Endothelial cell of umbilical vein (primary cell): ENCODE data around the gene MED17. TPM values are rescaled to one million over a fixed set of nuclear protein-coding genes. Genes with fewer than 3 reads are reported as not detected.
A peak's percentile ranks its signal among the peaks of the same experiment; 100 is the strongest.

Source experiments
- BruUV-seq: library from RNA; stranded (reverse); fragments of 400-500 nt; replicated peaks from 2 replicates; lab custom pipeline; 2021; lab: Mats Ljungman, UMichigan
- CTCF ChIA-PET: fragments of 300-600, 350-600 bp; sonication (Branson Sonifier 250); formaldehyde crosslinking; loops from one replicate; lab custom pipeline; 2021; ENCODE audit warnings: antibody characterized with exemption, inconsistent platforms; lab: Charles Lee
- POLR2A ChIA-PET: fragments of 300-600, 350-600 bp; sonication (Branson Sonifier 250); formaldehyde crosslinking; loops from one replicate; lab custom pipeline; 2021; ENCODE audit warnings: antibody characterized with exemption, inconsistent platforms; lab: Charles Lee
- DNase-seq: peaks from one replicate; pipeline ENCODE4 v3.0.0-alpha.2; 2011; ENCODE audit warnings: low read depth, low spot score
- FAIRE-seq: peaks from 2 replicates; lab custom pipeline; 2011; peaks lifted over from hg19 to GRCh38; lab: Jason Lieb, UNC
- H2AFZ ChIP-seq: 2 replicates; pipeline ENCODE4 v1.6.0; 2012; ENCODE audit warnings: low read depth, low read length, control low read depth, inconsistent platforms
- H3K27ac ChIP-seq: 2 replicates; pipeline ENCODE4 v1.5.1; 2011; ENCODE audit warnings: low read depth, mild to moderate bottlenecking, control low read depth, low read length, moderate library complexity; ENCODE audit not compliant: insufficient read depth
- H3K27me3 ChIP-seq, 2 experiments: 2 replicates each; pipeline versions ENCODE4 v1.6.0 to v1.6.1; 2011; ENCODE audit warnings: low read length in 2 of 2, mixed read lengths in 1 of 2; ENCODE audit not compliant: control insufficient read depth in 2 of 2, insufficient read depth in 2 of 2
- H3K36me3 ChIP-seq, 2 experiments: 2 replicates in 1 of 2; 3 replicates in 1 of 2; pipeline ENCODE4 v1.5.1; 2011; ENCODE audit warnings: low read length in 2 of 2, mild to moderate bottlenecking in 1 of 2, moderate library complexity in 1 of 2; ENCODE audit not compliant: control insufficient read depth in 2 of 2, insufficient read depth in 2 of 2; ENCODE audit errors: extremely low read depth in 1 of 2
- H3K4me1 ChIP-seq: 3 replicates; pipeline ENCODE4 v1.5.1; 2011; ENCODE audit warnings: mild to moderate bottlenecking, low read length; ENCODE audit not compliant: control insufficient read depth, insufficient read depth; ENCODE audit errors: extremely low read depth
- H3K4me2 ChIP-seq: 2 replicates; pipeline ENCODE4 v1.6.1; 2011; ENCODE audit warnings: low read length, control low read depth, mixed read lengths; ENCODE audit not compliant: insufficient read depth
- H3K4me3 ChIP-seq, 3 experiments: fragments of 200-600 bp in 1 of 3; sonication (generic), shearing (Covaris generic) in 1 of 3; replicated peaks in 1 of 3; 2 replicates each; pipeline ENCODE4 v1.5.1; 2011 to 2016; ENCODE audit warnings: control low read depth in 3 of 3, low read length in 3 of 3, mild to moderate bottlenecking in 2 of 3, inconsistent platforms in 1 of 3, low read depth in 1 of 3, moderate library complexity in 1 of 3; ENCODE audit not compliant: insufficient read depth in 1 of 3
- H3K79me2 ChIP-seq: 2 replicates; pipeline ENCODE4 v1.6.0; 2012; ENCODE audit warnings: low read length, inconsistent platforms; ENCODE audit not compliant: control insufficient read depth, insufficient read depth
- H3K9ac ChIP-seq: replicated peaks from 2 replicates; pipeline ENCODE3; 2011; ENCODE audit warnings: low read length, control low read depth; ENCODE audit not compliant: insufficient read depth; ENCODE audit errors: extremely low read depth
- H3K9me1 ChIP-seq: replicated peaks from 3 replicates; pipeline ENCODE4 v1.6.0; 2011; ENCODE audit warnings: mild to moderate bottlenecking, low read length; ENCODE audit not compliant: control insufficient read depth, insufficient read depth; ENCODE audit errors: extremely low read depth
- H3K9me3 ChIP-seq: replicated peaks from 2 replicates; pipeline ENCODE4 v1.5.1; 2012; ENCODE audit warnings: low read length, inconsistent platforms; ENCODE audit not compliant: control insufficient read depth, insufficient read depth
- H4K20me1 ChIP-seq: replicated peaks from 2 replicates; pipeline ENCODE3; 2011; ENCODE audit warnings: mild to moderate bottlenecking, low read length; ENCODE audit not compliant: control insufficient read depth, insufficient read depth; ENCODE audit errors: extremely low read depth
- EZH2 ChIP-seq: IDR thresholded peaks from 2 replicates; pipeline ENCODE4 v1.6.1; 2012; ENCODE audit warnings: borderline replicate concordance, low read depth, mild to moderate bottlenecking, moderate library complexity, low read length, inconsistent platforms; ENCODE audit not compliant: severe bottlenecking
- JUN ChIP-seq: IDR thresholded peaks from 2 replicates; pipeline ENCODE4 v1.6.1; 2011; ENCODE audit warnings: borderline replicate concordance, low read depth; ENCODE audit not compliant: insufficient read length, insufficient read depth
- MYC ChIP-seq: IDR thresholded peaks from one replicate; pipeline ENCODE4 v1.6.1; 2011; ENCODE audit warnings: mild to moderate bottlenecking, low read depth, low read length
- POLR2A ChIP-seq: IDR thresholded peaks from 2 replicates; pipeline ENCODE4 v1.6.1; 2012; ENCODE audit warnings: low read depth, mild to moderate bottlenecking, control low read depth, low read length
- POLR2AphosphoS5 ChIP-seq: IDR thresholded peaks from 2 replicates; pipeline ENCODE4 v1.6.1; 2012; ENCODE audit warnings: low read depth, mild to moderate bottlenecking, control low read depth, low read length, moderate library complexity; ENCODE audit not compliant: insufficient read depth
- dilution Hi-C: fragments of 300-500 bp; cut with MboI; formaldehyde crosslinking; loops from one replicate; pipeline ENCODE4 v1.15.0; 2019; ENCODE audit warnings: low sequenced_read_pairs; ENCODE audit not compliant: extremely low pct_ligation_motif_present
- intact Hi-C: fragments of 100-400 bp; cut with micrococcal nuclease; formaldehyde crosslinking; loops from one replicate; pipeline ENCODE4 v1.10.0; 2022
- polyA plus RNA-seq, 4 experiments: library from polyadenylated mRNA; depleted of rRNA in 3 of 4; stranded (reverse) in 3 of 4; unstranded in 1 of 4; fragments of >200 nt; gene quantifications; 2 replicates each; pipeline versions ENCODE4 v1.2.1 to v1.2.3, GENCODE V29; 2011 to 2012; ENCODE audit warnings: missing spikeins in 1 of 4
- total RNA-seq: library from RNA; stranded (reverse); gene quantifications from 2 replicates; pipeline ENCODE4 v1.2.3, GENCODE V29; 2021
- TF ChIP-seq, protein P1 (sequence below), 2 donors: IDR thresholded peaks; 1 replicate in 1 of 2; 2 replicates in 1 of 2; pipeline ENCODE4 v1.5.1; 2011; ENCODE audit warnings: low read length in 2 of 2, mild to moderate bottlenecking in 2 of 2, moderate library complexity in 2 of 2, control low read depth in 1 of 2, inconsistent platforms in 1 of 2, low read depth in 1 of 2; ENCODE audit not compliant: insufficient read depth in 1 of 2; ENCODE audit errors: extremely low read depth in 1 of 2

Gene MED17
- total and polyA plus RNA-seq, 2 donors (not counting 3 experiments of a cell fraction or from before 2014, with no cell fraction given) = 11.3 to 40.6 TPM

DNA sequence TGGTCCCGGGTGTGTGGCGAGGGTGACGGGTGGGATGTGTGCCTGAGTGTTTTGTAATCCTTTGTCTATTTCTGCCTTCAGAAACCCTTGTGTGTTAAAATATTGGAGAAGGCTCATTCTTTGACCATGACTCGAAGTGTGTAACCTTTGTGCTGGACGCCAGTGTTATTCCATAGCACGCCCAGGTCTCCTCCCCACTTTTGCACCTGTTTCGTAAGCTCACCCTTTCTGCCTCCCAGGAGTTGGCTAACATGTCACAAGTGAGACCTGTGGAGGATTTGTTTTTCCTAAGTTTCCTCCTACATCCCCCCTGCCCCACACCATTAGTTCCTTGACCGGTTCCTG lies 42.2 kb upstream of the MED17 start:
- peaks cover 23% of the 10 kb centered on the region for H3K4me1 ChIP-seq
- peak overlapping the region; percentile 92 for H3K9ac ChIP-seq
- peak overlapping the region; percentile 8 to 99 (median 93) for H3K4me3 ChIP-seq
- CTCF ChIA-PET = interaction anchor here (1.1 to 2.8 kb wide), 2 partner anchors 28 to 42 kb away, joined by 3 to 16 read pairs; partner anchors contain the start of gene MED17
- no peak for FAIRE-seq
- dilution Hi-C loops (no loop called here), intact Hi-C loops (loop anchor here (1.0 to 10.0 kb wide), 2 partner anchors 42 to 753 kb away; partner anchors contain the start of genes ANKRD49, MED17 and MRE11)
- BruUV-seq = TSS peak; percentile 74
- peak overlapping the region; percentile 76 for H3K4me2 ChIP-seq
- H3K27me3 ChIP-seq = no peaks in the 10 kb centered on the region
- TF ChIP-seq POLR2A = no peak
- no peak for TF ChIP-seq JUN
- TF ChIP-seq MYC = no peak
- H2AFZ ChIP-seq = peak overlapping the region; percentile 36
- H3K36me3 ChIP-seq = peaks cover 4 to 20% of the 10 kb centered on the region in 2 experiments
- peaks cover 55% of the 10 kb centered on the region for H3K79me2 ChIP-seq
- peaks cover 7% of the 10 kb centered on the region for H4K20me1 ChIP-seq
- no peak for DNase-seq
- no peaks in the 10 kb centered on the region for H3K9me3 ChIP-seq
- H3K9me1 ChIP-seq = no peaks in the 10 kb centered on the region
- peak overlapping the region; percentile 54 for H3K27ac ChIP-seq
- POLR2A ChIA-PET = interaction anchor here (0.6 to 2.8 kb wide), 7 partner anchors 9 to 54 kb away, joined by 3 to 47 read pairs (median 4); partner anchors contain the start of gene MED17

- no peak overlapping the region for H3K9ac ChIP-seq
- TF ChIP-seq, protein P1, sequence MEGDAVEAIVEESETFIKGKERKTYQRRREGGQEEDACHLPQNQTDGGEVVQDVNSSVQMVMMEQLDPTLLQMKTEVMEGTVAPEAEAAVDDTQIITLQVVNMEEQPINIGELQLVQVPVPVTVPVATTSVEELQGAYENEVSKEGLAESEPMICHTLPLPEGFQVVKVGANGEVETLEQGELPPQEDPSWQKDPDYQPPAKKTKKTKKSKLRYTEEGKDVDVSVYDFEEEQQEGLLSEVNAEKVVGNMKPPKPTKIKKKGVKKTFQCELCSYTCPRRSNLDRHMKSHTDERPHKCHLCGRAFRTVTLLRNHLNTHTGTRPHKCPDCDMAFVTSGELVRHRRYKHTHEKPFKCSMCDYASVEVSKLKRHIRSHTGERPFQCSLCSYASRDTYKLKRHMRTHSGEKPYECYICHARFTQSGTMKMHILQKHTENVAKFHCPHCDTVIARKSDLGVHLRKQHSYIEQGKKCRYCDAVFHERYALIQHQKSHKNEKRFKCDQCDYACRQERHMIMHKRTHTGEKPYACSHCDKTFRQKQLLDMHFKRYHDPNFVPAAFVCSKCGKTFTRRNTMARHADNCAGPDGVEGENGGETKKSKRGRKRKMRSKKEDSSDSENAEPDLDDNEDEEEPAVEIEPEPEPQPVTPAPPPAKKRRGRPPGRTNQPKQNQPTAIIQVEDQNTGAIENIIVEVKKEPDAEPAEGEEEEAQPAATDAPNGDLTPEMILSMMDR (IDR thresholded peaks at IDR 0.05; ENCODE audit: extremely low read depth in 1 of 2, insufficient read depth in 1 of 2, low read depth in 1 of 2, low read length in 2 of 2) = no peak
- TF ChIP-seq MYC (no peak), EZH2 (no peak), POLR2AphosphoS5 (no peak), JUN (no peak)
- FAIRE-seq = no peak
- no peaks in the 10 kb centered on the region for H3K9me3 ChIP-seq
- dilution Hi-C loops = no loop called here
- intact Hi-C loops = loop anchor here (10.0 kb wide), 1 partner anchor 752 kb away; the partner anchor contains the start of genes ANKRD49 and MRE11
- peaks cover 41% of the 10 kb centered on the region for H3K79me2 ChIP-seq
- DNase-seq = no peak
- no peak overlapping the region for H2AFZ ChIP-seq
- CTCF ChIA-PET = no interaction called here
- H3K36me3 ChIP-seq = peaks cover 4 to 9% of the 10 kb centered on the region in 2 experiments
- H3K4me1 ChIP-seq = peaks cover 10% of the 10 kb centered on the region
- H3K4me2 ChIP-seq = no peak overlapping the region
- H3K4me3 ChIP-seq = no peak overlapping the region
- POLR2A ChIA-PET = no interaction called here
- H3K27me3 ChIP-seq = no peaks in the 10 kb centered on the region
- BruUV-seq = no TSS peak
- H3K27ac ChIP-seq = no peak overlapping the region
- H4K20me1 ChIP-seq = no peaks in the 10 kb centered on the region
- no peaks in the 10 kb centered on the region for H3K9me1 ChIP-seq
Observed at GRCh38 chr11:93743291-93743690, 40.8 kb upstream of the MED17 start.
